Measurements from ENCODE around the gene SYTL5. TPM values are rescaled to one million over a fixed set of nuclear protein-coding genes. Genes with fewer than 3 reads are reported as not detected.

Gene SYTL5
- total RNA-seq, 4 donors from 2014 or later, result 0.15 to 0.79 (median 0.42) TPM; not detected in 1

GRCh38 chrX:38004046-38004445 lies 2.3 kb upstream of the SYTL5 start:
- no peak for DNase-seq (ENCODE audit: low spot score in 2 of 2)
- TF ChIP-seq CTCF (IDR thresholded peaks at IDR 0.05) (no peak), POLR2A (IDR thresholded peaks at IDR 0.05) (no peak)
- no peak overlapping the region for H3K4me3 ChIP-seq (ENCODE audit: low read depth, poor library complexity, severe bottlenecking)
- intact Hi-C loops (cut with DNase I; ENCODE audit: low total_unique reads), result no loop called here
- 77 to 86% methylated on average over 3 of the region's 3 CpGs for WGBS, 2 donors

- no peak for DNase-seq (ENCODE audit: low spot score in 2 of 2)
- no peak overlapping the region for H3K4me3 ChIP-seq (ENCODE audit: low read depth, poor library complexity, severe bottlenecking)
- TF ChIP-seq CTCF (IDR thresholded peaks at IDR 0.05) (no peak), POLR2A (IDR thresholded peaks at IDR 0.05) (no peak)
- intact Hi-C loops (cut with DNase I; ENCODE audit: low total_unique reads), result no loop called here
Measured at GRCh38 chrX:38006778-38007177, 425 bp downstream of the SYTL5 start.

- intact Hi-C loops (cut with DNase I; ENCODE audit: low total_unique reads), result no loop called here
- H3K4me3 ChIP-seq (ENCODE audit: low read depth, poor library complexity, severe bottlenecking), result no peak overlapping the region
- no peak for DNase-seq (ENCODE audit: low spot score in 2 of 2)
- TF ChIP-seq POLR2A (IDR thresholded peaks at IDR 0.05) (no peak), CTCF (IDR thresholded peaks at IDR 0.05) (no peak)
Measured at GRCh38 chrX:38008658-38009057, 2.3 kb downstream of the SYTL5 start.

GRCh38 chrX:38009641-38010040 lies 3.3 kb downstream of the SYTL5 start:
- TF ChIP-seq CTCF (IDR thresholded peaks at IDR 0.05) (no peak), POLR2A (IDR thresholded peaks at IDR 0.05) (no peak)
- H3K4me3 ChIP-seq (ENCODE audit: low read depth, poor library complexity, severe bottlenecking), result no peak overlapping the region
- no peak for DNase-seq (ENCODE audit: low spot score in 2 of 2)
- intact Hi-C loops (cut with DNase I; ENCODE audit: low total_unique reads), result no loop called here

GRCh38 chrX:38018766-38019425 lies 12.5 kb downstream of the SYTL5 start:
- intact Hi-C loops (cut with DNase I; ENCODE audit: low total_unique reads), result no loop called here

More at GRCh38 chrX:38018766-38019425, 12.5 kb downstream of the SYTL5 start:
- H3K4me3 ChIP-seq (ENCODE audit: low read depth, poor library complexity, severe bottlenecking), result no peak overlapping the region
- WGBS, 2 donors, result 63 to 71% methylated on average over 8 of the region's 8 CpGs
- TF ChIP-seq CTCF (IDR thresholded peaks at IDR 0.05) (no peak), POLR2A (IDR thresholded peaks at IDR 0.05) (no peak)
- no peak for DNase-seq (ENCODE audit: low spot score in 2 of 2)
